WTC11 (cell line): ENCODE measurements around the gene FMNL2. TPM values are rescaled to one million over a fixed set of nuclear protein-coding genes. Genes with fewer than 3 reads are reported as not detected.

Experiments used
- ATAC-seq: fragments of 200-7000 bp; cut with Tn5 transposase; 2 replicates; pipeline ENCODE4 v1.10.0; 2021; ENCODE audit warnings: mild to moderate bottlenecking, moderate library complexity
- CTCF ChIA-PET: fragments of 300-600 bp; sonication (Branson Sonifier 250); formaldehyde crosslinking; loops from one replicate; lab custom pipeline; 2021; ENCODE audit warnings: antibody characterized with exemption; lab: Charles Lee
- POLR2A ChIA-PET: fragments of 350-600 bp; sonication (Branson Sonifier 250); formaldehyde crosslinking; loops from one replicate; lab custom pipeline; 2021; ENCODE audit warnings: antibody characterized with exemption; lab: Charles Lee
- DNase-seq: peaks from one replicate; pipeline ENCODE4 v3.0.0; 2021; ENCODE audit warnings: low spot score
- H3K27ac Mint-ChIP-seq: 2 replicates; pipeline ENCODE4 v1.8.0; 2021; ENCODE audit warnings: mixed read lengths
- H3K27me3 Mint-ChIP-seq: 2 replicates; pipeline ENCODE4 v1.8.0; 2021; ENCODE audit warnings: low read depth, mild to moderate bottlenecking, moderate library complexity, mixed read lengths
- H3K36me3 Mint-ChIP-seq: 2 replicates; pipeline ENCODE4 v1.8.0; 2021; ENCODE audit warnings: mixed read lengths
- H3K4me1 Mint-ChIP-seq: 2 replicates; pipeline ENCODE4 v1.8.0; 2022; ENCODE audit warnings: mixed read lengths
- H3K4me3 Mint-ChIP-seq: 2 replicates; pipeline ENCODE4 v1.8.0; 2021; ENCODE audit warnings: mild to moderate bottlenecking, moderate library complexity, mixed read lengths
- H3K9me3 Mint-ChIP-seq: 2 replicates; pipeline ENCODE4 v1.8.0; 2021; ENCODE audit warnings: mixed read lengths
- ATF1 ChIP-seq: sonication (generic); formaldehyde crosslinking; IDR thresholded peaks from 2 replicates; pipeline ENCODE4 v1.8.1; 2023; ENCODE audit warnings: mild to moderate bottlenecking, moderate library complexity, missing genetic modification reagents
- CREB1 ChIP-seq: sonication (generic); formaldehyde crosslinking; IDR thresholded peaks from 2 replicates; pipeline ENCODE4 v1.8.0; 2023; ENCODE audit warnings: mild to moderate bottlenecking, missing genetic modification reagents
- FOXJ3 ChIP-seq: sonication (generic); formaldehyde crosslinking; IDR thresholded peaks from 2 replicates; pipeline ENCODE4 v1.9.0; 2021; ENCODE audit warnings: missing genetic modification reagents, mild to moderate bottlenecking, borderline replicate concordance
- FOXK1 ChIP-seq: sonication (generic); formaldehyde crosslinking; IDR thresholded peaks from 2 replicates; pipeline ENCODE4 v1.8.0; 2022; ENCODE audit warnings: mild to moderate bottlenecking, moderate library complexity, missing genetic modification reagents
- FOXP1 ChIP-seq: sonication (generic); formaldehyde crosslinking; IDR thresholded peaks from 2 replicates; pipeline ENCODE4 v1.8.0; 2022; ENCODE audit warnings: missing genetic modification reagents, mild to moderate bottlenecking, moderate library complexity, borderline replicate concordance
- GABPB1 ChIP-seq: sonication (generic); formaldehyde crosslinking; IDR thresholded peaks from 2 replicates; pipeline ENCODE4 v1.8.1; 2023; ENCODE audit warnings: mild to moderate bottlenecking, missing genetic modification reagents
- KAT7 ChIP-seq: sonication (generic); formaldehyde crosslinking; IDR thresholded peaks from 2 replicates; pipeline ENCODE4 v1.8.1; 2023; ENCODE audit warnings: missing genetic modification reagents, mild to moderate bottlenecking, borderline replicate concordance
- MYBL2 ChIP-seq: sonication (generic); formaldehyde crosslinking; IDR thresholded peaks from 2 replicates; pipeline ENCODE4 v1.8.1; 2023; ENCODE audit warnings: mild to moderate bottlenecking, moderate library complexity, missing genetic modification reagents
- SMAD3 ChIP-seq: sonication (generic); formaldehyde crosslinking; IDR thresholded peaks from 2 replicates; pipeline ENCODE4 v1.8.0; 2022; ENCODE audit warnings: missing genetic modification reagents, mild to moderate bottlenecking, borderline replicate concordance
- TEAD1 ChIP-seq: sonication (generic); formaldehyde crosslinking; IDR thresholded peaks from 2 replicates; pipeline ENCODE4 v1.8.0; 2022; ENCODE audit warnings: mild to moderate bottlenecking, missing genetic modification reagents
- TEAD4 ChIP-seq: sonication (generic); formaldehyde crosslinking; IDR thresholded peaks from 2 replicates; pipeline ENCODE4 v1.8.0; 2022; ENCODE audit warnings: mild to moderate bottlenecking, missing genetic modification reagents
- ZNF121 ChIP-seq: sonication (generic); formaldehyde crosslinking; IDR thresholded peaks from 2 replicates; pipeline ENCODE4 v1.8.0; 2023; ENCODE audit warnings: missing genetic modification reagents
- total RNA-seq: library from RNA; stranded (reverse); gene quantifications from 3 replicates; pipeline ENCODE4 v1.2.3, GENCODE V29; 2021
- TF ChIP-seq, protein P1 (sequence below): fragments of 250-450 bp; sonication (Bioruptor Pico); IDR thresholded peaks from 2 replicates; pipeline ENCODE4 v1.9.0; 2021; ENCODE audit warnings: mild to moderate bottlenecking, borderline replicate concordance
- TF ChIP-seq, protein P2 (sequence below): sonication (generic); formaldehyde crosslinking; IDR thresholded peaks from 2 replicates; pipeline ENCODE4 v1.8.1; 2023; ENCODE audit warnings: mild to moderate bottlenecking, missing genetic modification reagents, moderate library complexity
- TF ChIP-seq, protein P3 (sequence below): sonication (generic); formaldehyde crosslinking; IDR thresholded peaks from 2 replicates; pipeline ENCODE4 v1.8.1; 2023; ENCODE audit warnings: mild to moderate bottlenecking, missing genetic modification reagents
- TF ChIP-seq, protein P4 (sequence below): sonication (generic); formaldehyde crosslinking; IDR thresholded peaks from 2 replicates; pipeline ENCODE4 v1.8.1; 2022; ENCODE audit warnings: mild to moderate bottlenecking, missing genetic modification reagents, moderate library complexity, borderline replicate concordance
- TF ChIP-seq, protein P5 (sequence below): sonication (generic); formaldehyde crosslinking; IDR thresholded peaks from 2 replicates; pipeline ENCODE4 v1.8.0; 2022; ENCODE audit warnings: mild to moderate bottlenecking, missing genetic modification reagents
- TF ChIP-seq, protein P6 (sequence below): fragments of 250-450 bp; sonication (Bioruptor Pico); IDR thresholded peaks from 2 replicates; pipeline ENCODE4 v2.1.2; 2022; ENCODE audit warnings: mild to moderate bottlenecking, moderate library complexity
- TF ChIP-seq, protein P7 (sequence below): sonication (generic); formaldehyde crosslinking; IDR thresholded peaks from 2 replicates; pipeline ENCODE4 v1.8.1; 2022; ENCODE audit warnings: low read depth, missing genetic modification reagents, borderline replicate concordance

Gene FMNL2
- total RNA-seq, 1 experiment from 2014 or later: 43.0 TPM

DNA sequence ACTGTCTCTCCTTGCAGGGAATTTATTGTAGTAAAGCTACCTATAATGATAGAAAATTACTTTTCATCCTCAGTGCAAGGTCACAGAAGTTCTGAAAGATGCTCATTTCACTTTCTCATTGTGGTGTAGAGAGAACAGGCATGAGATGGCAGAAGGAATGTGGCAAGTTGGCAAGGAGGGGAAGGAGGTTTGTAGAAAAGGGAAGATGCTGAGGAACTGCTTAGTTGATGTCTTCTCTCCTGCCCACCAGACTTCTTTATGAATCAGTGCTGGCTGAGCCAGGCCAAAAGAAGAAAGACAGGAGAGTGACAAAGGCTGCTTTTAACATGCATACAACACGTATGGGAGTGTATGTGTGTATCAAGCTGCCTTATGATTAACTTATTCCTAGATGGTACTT is 217.9 kb downstream of the FMNL2 start:
- POLR2A ChIA-PET: no interaction called here
- no peak for TF ChIP-seq TEAD1 (CRISPR knock-in tag)
- TF ChIP-seq TEAD4 (CRISPR knock-in tag): no peak
- TF ChIP-seq, protein P1, sequence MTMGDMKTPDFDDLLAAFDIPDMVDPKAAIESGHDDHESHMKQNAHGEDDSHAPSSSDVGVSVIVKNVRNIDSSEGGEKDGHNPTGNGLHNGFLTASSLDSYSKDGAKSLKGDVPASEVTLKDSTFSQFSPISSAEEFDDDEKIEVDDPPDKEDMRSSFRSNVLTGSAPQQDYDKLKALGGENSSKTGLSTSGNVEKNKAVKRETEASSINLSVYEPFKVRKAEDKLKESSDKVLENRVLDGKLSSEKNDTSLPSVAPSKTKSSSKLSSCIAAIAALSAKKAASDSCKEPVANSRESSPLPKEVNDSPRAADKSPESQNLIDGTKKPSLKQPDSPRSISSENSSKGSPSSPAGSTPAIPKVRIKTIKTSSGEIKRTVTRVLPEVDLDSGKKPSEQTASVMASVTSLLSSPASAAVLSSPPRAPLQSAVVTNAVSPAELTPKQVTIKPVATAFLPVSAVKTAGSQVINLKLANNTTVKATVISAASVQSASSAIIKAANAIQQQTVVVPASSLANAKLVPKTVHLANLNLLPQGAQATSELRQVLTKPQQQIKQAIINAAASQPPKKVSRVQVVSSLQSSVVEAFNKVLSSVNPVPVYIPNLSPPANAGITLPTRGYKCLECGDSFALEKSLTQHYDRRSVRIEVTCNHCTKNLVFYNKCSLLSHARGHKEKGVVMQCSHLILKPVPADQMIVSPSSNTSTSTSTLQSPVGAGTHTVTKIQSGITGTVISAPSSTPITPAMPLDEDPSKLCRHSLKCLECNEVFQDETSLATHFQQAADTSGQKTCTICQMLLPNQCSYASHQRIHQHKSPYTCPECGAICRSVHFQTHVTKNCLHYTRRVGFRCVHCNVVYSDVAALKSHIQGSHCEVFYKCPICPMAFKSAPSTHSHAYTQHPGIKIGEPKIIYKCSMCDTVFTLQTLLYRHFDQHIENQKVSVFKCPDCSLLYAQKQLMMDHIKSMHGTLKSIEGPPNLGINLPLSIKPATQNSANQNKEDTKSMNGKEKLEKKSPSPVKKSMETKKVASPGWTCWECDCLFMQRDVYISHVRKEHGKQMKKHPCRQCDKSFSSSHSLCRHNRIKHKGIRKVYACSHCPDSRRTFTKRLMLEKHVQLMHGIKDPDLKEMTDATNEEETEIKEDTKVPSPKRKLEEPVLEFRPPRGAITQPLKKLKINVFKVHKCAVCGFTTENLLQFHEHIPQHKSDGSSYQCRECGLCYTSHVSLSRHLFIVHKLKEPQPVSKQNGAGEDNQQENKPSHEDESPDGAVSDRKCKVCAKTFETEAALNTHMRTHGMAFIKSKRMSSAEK (CRISPR knock-in tag): no peak
- no peak for TF ChIP-seq SMAD3 (CRISPR knock-in tag)
- TF ChIP-seq FOXJ3 (CRISPR knock-in tag): no peak
- TF ChIP-seq FOXK1 (CRISPR knock-in tag): no peak
- TF ChIP-seq, protein P2, sequence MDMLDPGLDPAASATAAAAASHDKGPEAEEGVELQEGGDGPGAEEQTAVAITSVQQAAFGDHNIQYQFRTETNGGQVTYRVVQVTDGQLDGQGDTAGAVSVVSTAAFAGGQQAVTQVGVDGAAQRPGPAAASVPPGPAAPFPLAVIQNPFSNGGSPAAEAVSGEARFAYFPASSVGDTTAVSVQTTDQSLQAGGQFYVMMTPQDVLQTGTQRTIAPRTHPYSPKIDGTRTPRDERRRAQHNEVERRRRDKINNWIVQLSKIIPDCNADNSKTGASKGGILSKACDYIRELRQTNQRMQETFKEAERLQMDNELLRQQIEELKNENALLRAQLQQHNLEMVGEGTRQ (CRISPR knock-in tag): no peak
- no peak for TF ChIP-seq MYBL2 (CRISPR knock-in tag)
- TF ChIP-seq, protein P3, sequence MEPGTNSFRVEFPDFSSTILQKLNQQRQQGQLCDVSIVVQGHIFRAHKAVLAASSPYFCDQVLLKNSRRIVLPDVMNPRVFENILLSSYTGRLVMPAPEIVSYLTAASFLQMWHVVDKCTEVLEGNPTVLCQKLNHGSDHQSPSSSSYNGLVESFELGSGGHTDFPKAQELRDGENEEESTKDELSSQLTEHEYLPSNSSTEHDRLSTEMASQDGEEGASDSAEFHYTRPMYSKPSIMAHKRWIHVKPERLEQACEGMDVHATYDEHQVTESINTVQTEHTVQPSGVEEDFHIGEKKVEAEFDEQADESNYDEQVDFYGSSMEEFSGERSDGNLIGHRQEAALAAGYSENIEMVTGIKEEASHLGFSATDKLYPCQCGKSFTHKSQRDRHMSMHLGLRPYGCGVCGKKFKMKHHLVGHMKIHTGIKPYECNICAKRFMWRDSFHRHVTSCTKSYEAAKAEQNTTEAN (CRISPR knock-in tag): no peak
- no peak for TF ChIP-seq KAT7 (CRISPR knock-in tag)
- TF ChIP-seq, protein P4, sequence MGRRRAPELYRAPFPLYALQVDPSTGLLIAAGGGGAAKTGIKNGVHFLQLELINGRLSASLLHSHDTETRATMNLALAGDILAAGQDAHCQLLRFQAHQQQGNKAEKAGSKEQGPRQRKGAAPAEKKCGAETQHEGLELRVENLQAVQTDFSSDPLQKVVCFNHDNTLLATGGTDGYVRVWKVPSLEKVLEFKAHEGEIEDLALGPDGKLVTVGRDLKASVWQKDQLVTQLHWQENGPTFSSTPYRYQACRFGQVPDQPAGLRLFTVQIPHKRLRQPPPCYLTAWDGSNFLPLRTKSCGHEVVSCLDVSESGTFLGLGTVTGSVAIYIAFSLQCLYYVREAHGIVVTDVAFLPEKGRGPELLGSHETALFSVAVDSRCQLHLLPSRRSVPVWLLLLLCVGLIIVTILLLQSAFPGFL (CRISPR knock-in tag): no peak
- no peak for TF ChIP-seq FOXP1 (CRISPR knock-in tag)
- TF ChIP-seq ZNF121 (CRISPR knock-in tag): no peak
- TF ChIP-seq, protein P5, sequence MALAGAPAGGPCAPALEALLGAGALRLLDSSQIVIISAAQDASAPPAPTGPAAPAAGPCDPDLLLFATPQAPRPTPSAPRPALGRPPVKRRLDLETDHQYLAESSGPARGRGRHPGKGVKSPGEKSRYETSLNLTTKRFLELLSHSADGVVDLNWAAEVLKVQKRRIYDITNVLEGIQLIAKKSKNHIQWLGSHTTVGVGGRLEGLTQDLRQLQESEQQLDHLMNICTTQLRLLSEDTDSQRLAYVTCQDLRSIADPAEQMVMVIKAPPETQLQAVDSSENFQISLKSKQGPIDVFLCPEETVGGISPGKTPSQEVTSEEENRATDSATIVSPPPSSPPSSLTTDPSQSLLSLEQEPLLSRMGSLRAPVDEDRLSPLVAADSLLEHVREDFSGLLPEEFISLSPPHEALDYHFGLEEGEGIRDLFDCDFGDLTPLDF (CRISPR knock-in tag): no peak
- TF ChIP-seq, protein P6, sequence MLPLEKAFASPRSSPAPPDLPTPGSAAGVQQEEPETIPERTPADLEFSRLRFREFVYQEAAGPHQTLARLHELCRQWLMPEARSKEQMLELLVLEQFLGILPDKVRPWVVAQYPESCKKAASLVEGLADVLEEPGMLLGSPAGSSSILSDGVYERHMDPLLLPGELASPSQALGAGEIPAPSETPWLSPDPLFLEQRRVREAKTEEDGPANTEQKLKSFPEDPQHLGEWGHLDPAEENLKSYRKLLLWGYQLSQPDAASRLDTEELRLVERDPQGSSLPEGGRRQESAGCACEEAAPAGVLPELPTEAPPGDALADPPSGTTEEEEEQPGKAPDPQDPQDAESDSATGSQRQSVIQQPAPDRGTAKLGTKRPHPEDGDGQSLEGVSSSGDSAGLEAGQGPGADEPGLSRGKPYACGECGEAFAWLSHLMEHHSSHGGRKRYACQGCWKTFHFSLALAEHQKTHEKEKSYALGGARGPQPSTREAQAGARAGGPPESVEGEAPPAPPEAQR (CRISPR knock-in tag): no peak
- no peak for TF ChIP-seq GABPB1 (CRISPR knock-in tag)
- TF ChIP-seq, protein P7, sequence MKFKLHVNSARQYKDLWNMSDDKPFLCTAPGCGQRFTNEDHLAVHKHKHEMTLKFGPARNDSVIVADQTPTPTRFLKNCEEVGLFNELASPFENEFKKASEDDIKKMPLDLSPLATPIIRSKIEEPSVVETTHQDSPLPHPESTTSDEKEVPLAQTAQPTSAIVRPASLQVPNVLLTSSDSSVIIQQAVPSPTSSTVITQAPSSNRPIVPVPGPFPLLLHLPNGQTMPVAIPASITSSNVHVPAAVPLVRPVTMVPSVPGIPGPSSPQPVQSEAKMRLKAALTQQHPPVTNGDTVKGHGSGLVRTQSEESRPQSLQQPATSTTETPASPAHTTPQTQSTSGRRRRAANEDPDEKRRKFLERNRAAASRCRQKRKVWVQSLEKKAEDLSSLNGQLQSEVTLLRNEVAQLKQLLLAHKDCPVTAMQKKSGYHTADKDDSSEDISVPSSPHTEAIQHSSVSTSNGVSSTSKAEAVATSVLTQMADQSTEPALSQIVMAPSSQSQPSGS (CRISPR knock-in tag): no peak
- no peak for TF ChIP-seq CREB1 (CRISPR knock-in tag)
- no peak for TF ChIP-seq ATF1 (CRISPR knock-in tag)
- TF ChIP-seq, all 79 proteins: peak for 0

More for the DNA sequence above, 217.9 kb downstream of the FMNL2 start:
- H3K36me3 Mint-ChIP-seq: no peaks in the 10 kb centered on the region
- peaks cover 30% of the 10 kb centered on the region for H3K4me1 Mint-ChIP-seq
- no peak for DNase-seq
- no peak for ATAC-seq
- no peak overlapping the region for H3K27ac Mint-ChIP-seq
- CTCF ChIA-PET: interaction anchor here (1.0 kb wide), 1 partner anchor 13 kb away, joined by 3 read pairs; no protein-coding TSS in a partner anchor
- no peak overlapping the region for H3K4me3 Mint-ChIP-seq
- no peaks in the 10 kb centered on the region for H3K9me3 Mint-ChIP-seq
- no peaks in the 10 kb centered on the region for H3K27me3 Mint-ChIP-seq
